NCI-H774 (cell line): ENCODE data around the gene ANKRD36B.
"Not testable (repeated sequence)": the region's sequence is repeated elsewhere in the genome, so short reads cannot be mapped to it uniquely, and the experiment has no call there.

Experiments
- DNase-seq: peaks from one replicate; lab custom pipeline; 2025; lab: John Stamatoyannopoulos, UW

ANKRD36B gene

DNA sequence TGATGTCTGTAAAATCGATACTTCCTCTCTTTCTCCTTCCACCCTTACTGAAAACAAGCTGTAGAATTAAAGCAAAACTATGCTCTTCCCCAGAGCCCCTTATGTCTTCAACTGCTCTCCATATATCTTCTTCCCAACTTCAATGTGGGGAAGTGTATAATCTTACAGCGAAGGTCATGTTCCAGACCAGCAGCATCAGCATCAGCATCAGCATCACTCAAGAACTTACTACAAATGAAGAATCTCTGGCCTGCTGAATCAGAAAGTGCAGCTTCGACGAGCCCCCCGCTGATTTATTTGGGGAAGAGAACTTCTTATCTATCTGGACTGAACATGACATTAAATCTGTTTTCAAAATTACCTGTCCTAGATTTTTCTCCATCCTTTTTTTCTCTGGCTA, 40.6 kb downstream of the ANKRD36B start:
- DNase-seq = not testable (repeated sequence)

DNA sequence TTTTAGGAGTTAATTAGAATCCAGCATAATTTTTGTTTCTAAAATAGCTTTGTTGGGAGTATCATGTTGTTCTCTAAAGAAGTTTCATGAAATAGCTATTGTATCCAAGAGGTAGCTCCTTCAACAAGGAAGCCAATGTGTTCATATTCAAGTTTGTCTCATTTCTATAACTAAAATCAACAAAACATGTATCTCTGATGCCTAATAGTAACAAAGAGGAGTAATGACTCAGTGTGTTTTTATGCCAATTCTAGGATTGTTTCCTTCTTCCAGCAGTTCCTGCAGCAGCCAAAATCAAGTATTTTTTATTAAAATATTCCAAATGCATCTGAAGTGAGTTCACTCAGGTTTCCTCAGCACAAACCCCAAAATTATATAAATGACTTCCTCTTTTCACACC, 41.1 kb downstream of the ANKRD36B start:
- DNase-seq = not testable (repeated sequence)

DNA sequence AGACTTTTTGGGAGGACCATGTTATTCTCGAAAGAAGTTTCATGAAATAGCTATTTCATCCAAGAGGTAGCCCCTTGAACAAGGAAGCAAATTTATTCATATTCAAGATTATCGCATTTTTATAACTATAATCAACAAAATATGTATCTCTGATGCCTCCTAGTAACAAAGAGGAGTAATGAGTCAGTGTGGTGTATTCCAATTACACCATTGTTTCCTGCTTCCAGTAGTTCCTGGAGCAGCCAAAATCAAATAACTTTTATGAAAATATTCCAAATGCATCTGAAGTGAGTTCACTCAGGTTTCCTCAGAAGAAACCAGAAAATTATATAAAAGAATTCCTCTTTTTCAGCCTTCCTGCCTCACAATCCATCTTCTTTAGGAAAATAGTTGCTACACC, 43.0 kb downstream of the ANKRD36B start:
- no peak for DNase-seq

DNA sequence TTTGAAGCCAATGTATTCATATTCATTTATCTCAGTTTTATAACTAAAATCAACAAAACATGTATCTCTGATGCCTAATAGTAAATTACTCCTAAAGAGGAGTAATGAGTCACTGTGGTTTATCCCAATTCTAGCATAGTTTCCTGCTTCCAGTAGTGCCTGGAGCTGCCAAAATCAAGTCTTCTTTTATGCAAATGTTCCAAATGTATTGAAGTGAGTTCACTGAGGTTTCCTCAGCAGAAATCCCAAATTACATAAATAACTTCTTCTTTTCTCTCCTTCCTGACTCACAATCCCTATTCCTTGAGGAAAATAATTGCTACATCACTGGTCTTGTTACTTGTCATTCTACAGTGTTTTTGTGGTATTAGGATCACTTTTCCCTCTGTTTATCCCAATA, 44.8 kb downstream of the ANKRD36B start:
- DNase-seq = not testable (repeated sequence)

DNA sequence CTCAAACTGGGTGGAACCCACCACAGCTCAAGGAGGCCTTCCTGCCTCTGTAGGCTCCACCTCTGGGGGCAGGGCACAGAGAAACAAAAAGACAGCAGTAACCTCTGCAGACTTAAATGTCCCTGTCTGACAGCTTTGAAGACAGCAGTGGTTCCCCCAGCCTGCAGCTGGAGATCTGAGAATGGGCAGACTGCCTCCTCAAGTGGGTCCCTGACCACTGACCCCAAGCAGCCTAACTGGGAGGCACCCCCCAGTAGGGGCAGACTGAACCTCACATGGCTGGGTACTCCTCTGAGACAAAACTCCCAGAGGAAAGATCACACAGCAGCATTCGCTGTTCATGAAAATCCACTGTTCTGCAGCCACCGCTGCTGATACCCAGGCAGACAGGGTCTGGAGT, 63.8 kb downstream of the ANKRD36B start:
- not testable (repeated sequence) for DNase-seq

DNA sequence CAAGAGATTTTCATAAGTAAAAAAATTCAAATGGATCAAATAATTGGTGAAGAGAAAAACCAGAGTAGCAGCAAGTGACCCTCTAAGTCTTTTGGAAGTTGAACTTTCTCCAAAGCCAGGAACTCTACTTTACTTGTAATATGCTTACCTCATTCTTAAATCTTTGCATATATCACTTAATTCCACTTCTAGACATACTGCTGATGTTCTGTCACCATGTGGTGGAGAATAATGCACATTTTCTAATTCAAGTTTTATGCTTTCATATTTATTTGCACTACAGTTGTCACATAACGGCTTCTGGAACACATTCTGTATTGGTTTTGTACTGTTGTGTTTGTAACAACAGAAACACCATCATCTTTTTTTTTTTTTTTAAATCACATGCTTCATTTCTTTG, 65.9 kb downstream of the ANKRD36B start:
- DNase-seq = not testable (repeated sequence)

DNA sequence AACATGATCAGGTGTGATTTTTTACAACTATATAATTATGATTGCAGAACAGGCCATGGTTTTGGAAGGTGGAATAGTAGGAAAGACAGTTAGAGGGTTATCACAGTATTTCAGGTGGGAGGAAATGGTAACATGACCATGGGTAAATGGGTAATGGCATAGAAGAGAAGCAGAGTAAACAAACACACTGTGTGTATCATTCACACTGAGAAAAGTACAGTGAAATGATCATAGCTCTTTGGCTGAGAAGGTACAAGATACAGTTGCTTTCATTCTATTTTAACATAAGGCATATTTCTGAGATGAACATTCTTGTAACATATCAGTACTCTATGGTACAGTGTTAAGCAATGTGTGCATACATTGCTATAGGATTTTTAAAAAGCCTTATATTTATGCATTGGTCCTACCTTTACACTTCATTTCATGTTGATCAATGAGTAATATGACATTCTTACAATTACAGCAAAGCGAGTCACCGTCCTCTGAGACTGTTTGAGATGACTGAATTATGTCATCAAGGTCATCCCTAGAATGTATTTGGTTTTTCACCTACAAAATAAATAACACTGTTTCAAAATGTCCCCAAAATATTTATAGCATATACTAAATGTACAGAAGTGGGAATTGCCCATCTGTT, 66.6 kb downstream of the ANKRD36B start:
- DNase-seq = not testable (repeated sequence)

DNA sequence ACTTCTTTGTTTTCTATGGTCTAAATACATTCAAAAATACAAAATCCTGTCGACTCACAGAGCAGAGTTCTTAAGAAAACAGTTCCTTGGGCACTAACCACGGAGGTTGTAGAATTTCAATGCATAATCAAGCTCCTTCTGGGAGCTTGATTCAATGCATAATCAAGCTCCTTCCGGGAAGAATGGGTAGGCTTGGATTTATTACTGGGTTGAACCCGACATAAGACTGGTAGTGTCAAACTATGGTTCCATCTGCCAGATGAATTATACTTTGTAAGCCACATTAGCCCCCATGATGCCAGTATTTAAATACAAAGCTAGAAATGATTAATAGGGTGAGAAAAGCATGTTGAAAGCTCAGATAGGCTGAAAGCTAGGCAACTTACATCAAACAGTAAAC, 94.0 kb downstream of the ANKRD36B start:
- not testable (repeated sequence) for DNase-seq

DNA sequence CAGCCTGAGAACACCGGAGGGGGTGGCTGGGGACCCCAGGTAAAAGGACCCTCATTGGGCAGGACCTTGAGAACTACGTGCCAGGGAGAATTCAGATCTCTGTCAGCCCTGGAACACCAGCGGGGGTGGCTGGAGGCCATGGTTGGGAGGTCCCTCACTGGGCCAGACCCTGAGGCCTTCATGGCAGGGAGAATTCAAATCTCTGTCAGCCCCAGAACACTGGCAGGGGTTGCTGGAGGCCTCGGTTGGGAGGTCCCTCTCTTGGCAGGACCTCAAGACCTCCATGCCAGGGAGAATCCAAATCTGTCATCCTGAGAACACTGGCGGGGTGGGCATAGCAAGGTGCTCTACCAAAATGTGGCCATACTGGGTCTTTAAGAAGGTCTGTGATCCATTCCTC, 99.5 kb downstream of the ANKRD36B start:
- not testable (repeated sequence) for DNase-seq
